Measurements from ENCODE around the gene PPP1R14D. TPM values are rescaled to one million over a fixed set of nuclear protein-coding genes. Genes with fewer than 3 reads are reported as not detected.

PPP1R14D gene
- total RNA-seq, 1 donor from 2014 or later = not detected

DNA sequence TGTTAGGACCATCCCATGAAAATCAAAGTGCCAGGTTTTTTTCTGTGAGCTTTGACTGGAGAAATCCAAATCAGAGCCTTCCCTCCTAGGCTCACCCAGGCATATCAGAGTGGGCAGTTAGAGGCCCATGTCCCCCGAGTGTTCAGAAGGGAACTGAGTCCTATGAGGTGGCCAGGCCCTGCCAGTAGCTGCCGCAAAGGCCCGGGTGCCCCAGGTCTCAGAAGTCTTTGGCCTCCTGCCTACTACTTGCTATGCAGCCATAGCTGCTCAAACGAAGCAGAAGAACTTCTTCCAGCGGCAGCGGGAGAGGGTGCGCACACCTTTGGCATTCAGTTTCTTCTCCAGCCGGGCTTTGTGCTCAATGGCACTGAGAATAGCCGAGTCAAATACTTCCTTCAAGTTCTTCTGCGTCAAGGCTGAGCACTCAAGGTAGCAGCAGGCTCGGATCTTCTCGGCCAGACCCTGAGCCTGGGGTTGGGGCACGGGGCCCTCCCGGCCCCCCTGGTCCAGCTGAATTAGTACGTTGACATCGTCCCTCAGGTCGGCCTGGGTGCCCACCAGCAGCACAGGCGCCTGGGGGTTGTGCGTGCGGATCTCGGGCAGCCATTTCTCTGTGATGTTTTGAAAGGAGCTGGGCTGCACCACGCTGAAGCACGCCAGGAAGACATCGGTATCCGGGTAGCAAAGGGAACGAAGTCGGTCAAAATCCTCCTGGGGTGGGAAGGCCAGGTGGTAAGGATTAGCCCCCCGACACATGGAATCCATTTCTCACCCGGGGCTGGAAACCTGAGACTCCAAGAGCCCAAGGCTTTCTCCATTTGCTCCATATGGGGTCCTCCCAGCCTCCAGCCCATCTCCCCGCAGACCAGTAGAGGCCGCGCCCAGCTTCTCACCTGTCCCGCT is 44.5 kb upstream of the PPP1R14D start:
- TF ChIP-seq, protein P1, sequence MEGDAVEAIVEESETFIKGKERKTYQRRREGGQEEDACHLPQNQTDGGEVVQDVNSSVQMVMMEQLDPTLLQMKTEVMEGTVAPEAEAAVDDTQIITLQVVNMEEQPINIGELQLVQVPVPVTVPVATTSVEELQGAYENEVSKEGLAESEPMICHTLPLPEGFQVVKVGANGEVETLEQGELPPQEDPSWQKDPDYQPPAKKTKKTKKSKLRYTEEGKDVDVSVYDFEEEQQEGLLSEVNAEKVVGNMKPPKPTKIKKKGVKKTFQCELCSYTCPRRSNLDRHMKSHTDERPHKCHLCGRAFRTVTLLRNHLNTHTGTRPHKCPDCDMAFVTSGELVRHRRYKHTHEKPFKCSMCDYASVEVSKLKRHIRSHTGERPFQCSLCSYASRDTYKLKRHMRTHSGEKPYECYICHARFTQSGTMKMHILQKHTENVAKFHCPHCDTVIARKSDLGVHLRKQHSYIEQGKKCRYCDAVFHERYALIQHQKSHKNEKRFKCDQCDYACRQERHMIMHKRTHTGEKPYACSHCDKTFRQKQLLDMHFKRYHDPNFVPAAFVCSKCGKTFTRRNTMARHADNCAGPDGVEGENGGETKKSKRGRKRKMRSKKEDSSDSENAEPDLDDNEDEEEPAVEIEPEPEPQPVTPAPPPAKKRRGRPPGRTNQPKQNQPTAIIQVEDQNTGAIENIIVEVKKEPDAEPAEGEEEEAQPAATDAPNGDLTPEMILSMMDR (IDR thresholded peaks at IDR 0.05; ENCODE audit: unreplicated experiment) = no peak
- no peaks in the 10 kb centered on the region for H3K9me3 Mint-ChIP-seq (ENCODE audit: unreplicated experiment)
- peaks cover 9% of the 10 kb centered on the region for H3K27me3 Mint-ChIP-seq (ENCODE audit: unreplicated experiment)
- no peaks in the 10 kb centered on the region for H3K36me3 Mint-ChIP-seq (ENCODE audit: low read depth, unreplicated experiment)
- H3K4me1 Mint-ChIP-seq (ENCODE audit: unreplicated experiment) = peaks cover 2% of the 10 kb centered on the region
- H3K27ac Mint-ChIP-seq (ENCODE audit: unreplicated experiment) = no peak overlapping the region
- DNase-seq (ENCODE audit: low spot score) = no peak
- H3K4me3 Mint-ChIP-seq (ENCODE audit: unreplicated experiment) = no peak overlapping the region

DNA sequence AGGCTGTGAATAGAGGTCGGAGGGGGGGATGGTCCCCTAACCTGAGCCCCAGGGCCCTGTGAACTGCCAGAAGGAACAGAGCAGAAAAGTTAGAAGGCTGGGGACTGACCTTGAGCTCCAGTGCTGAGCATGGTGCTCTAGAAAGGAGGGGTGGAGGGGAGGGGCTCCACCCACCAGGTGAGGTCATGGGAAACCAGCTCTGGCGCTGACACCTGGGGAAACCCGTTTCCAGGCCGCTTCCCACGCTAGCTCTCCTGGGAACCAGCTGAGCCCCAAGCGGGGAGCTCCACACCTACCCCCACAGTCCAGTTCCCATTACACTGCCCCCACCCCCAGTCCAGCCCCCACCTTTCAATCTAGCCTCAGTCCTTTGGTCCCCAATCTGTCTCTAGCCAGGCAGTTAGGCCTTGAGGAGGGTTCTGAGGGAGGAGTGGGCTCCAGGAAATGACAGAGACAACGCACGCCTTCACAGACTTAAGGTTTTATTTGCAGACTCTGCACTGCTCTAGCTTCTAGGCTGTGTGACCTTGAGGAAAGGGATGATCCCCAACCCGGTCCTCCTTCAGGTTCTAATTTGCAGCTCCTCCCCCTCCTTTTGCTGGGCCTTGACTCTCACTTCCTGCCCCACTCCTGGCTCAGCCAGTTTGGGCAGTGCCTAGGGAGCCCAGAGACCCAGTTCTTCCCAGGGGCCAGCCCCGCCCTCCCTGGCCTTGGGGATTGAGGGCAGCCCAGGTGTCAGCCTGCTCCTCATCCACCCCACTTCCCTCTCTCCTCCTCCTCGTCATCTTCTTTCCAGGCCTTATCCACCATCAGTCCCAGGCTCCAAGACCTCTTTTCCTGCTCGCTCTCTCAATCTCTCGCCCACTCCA is 43.5 kb upstream of the PPP1R14D start:
- no peaks in the 10 kb centered on the region for H3K9me3 Mint-ChIP-seq (ENCODE audit: unreplicated experiment)

GRCh38 chr15:40870716-40871115 is 42.2 kb upstream of the PPP1R14D start:
- H3K27ac Mint-ChIP-seq (ENCODE audit: unreplicated experiment) = no peak overlapping the region
- TF ChIP-seq, protein P1 (IDR thresholded peaks at IDR 0.05; ENCODE audit: unreplicated experiment) = no peak
- H3K4me1 Mint-ChIP-seq (ENCODE audit: unreplicated experiment) = peaks cover 2% of the 10 kb centered on the region
- no peak for DNase-seq (ENCODE audit: low spot score)
- no peak overlapping the region for H3K4me3 Mint-ChIP-seq (ENCODE audit: unreplicated experiment)
- H3K27me3 Mint-ChIP-seq (ENCODE audit: unreplicated experiment) = peaks cover 11% of the 10 kb centered on the region
- H3K36me3 Mint-ChIP-seq (ENCODE audit: low read depth, unreplicated experiment) = no peaks in the 10 kb centered on the region
- no peaks in the 10 kb centered on the region for H3K9me3 Mint-ChIP-seq (ENCODE audit: unreplicated experiment)

More for the DNA sequence above, 43.5 kb upstream of the PPP1R14D start:
- H3K36me3 Mint-ChIP-seq (ENCODE audit: low read depth, unreplicated experiment) = no peaks in the 10 kb centered on the region
- TF ChIP-seq, protein P1 (IDR thresholded peaks at IDR 0.05; ENCODE audit: unreplicated experiment) = no peak
- DNase-seq (ENCODE audit: low spot score) = no peak
- H3K4me3 Mint-ChIP-seq (ENCODE audit: unreplicated experiment) = no peak overlapping the region
- H3K27me3 Mint-ChIP-seq (ENCODE audit: unreplicated experiment) = peaks cover 9% of the 10 kb centered on the region
- no peak overlapping the region for H3K27ac Mint-ChIP-seq (ENCODE audit: unreplicated experiment)
- peaks cover 2% of the 10 kb centered on the region for H3K4me1 Mint-ChIP-seq (ENCODE audit: unreplicated experiment)

DNA sequence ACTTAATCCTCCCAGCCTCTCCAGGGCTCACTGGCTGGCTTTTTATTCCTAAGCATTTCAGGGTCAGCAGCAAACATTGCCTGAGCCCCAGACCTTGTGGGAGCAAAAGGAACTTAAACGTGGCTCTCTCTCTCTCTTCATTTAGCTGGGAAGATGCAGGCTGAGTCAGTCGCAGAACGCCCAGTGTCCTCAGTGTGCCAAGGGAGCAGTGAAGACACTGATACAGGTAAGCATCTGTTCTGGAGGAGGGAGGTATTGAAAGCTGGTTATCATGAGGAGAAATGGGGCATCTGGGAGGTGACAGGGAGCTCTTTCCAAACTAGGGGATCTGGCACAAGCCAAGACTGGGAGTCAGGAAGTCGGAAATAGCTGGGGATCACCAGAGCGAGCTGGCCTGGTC is 41.2 kb upstream of the PPP1R14D start:
- H3K27me3 Mint-ChIP-seq (ENCODE audit: unreplicated experiment) = peaks cover 11% of the 10 kb centered on the region
- peaks cover 2% of the 10 kb centered on the region for H3K4me1 Mint-ChIP-seq (ENCODE audit: unreplicated experiment)
- peak overlapping the region; percentile 34 for H3K4me3 Mint-ChIP-seq (ENCODE audit: unreplicated experiment)
- H3K27ac Mint-ChIP-seq (ENCODE audit: unreplicated experiment) = no peak overlapping the region
- TF ChIP-seq, protein P1 (IDR thresholded peaks at IDR 0.05; ENCODE audit: unreplicated experiment) = no peak
- DNase-seq (ENCODE audit: low spot score) = no peak
- H3K9me3 Mint-ChIP-seq (ENCODE audit: unreplicated experiment) = no peaks in the 10 kb centered on the region
- H3K36me3 Mint-ChIP-seq (ENCODE audit: low read depth, unreplicated experiment) = no peaks in the 10 kb centered on the region
